Midbrain (tissue), 1 donor: ENCODE results near the gene TAPBP.
A peak's percentile ranks its signal among the peaks of the same experiment; 100 is the strongest.

ENCODE experiments used
- DNase-seq: peaks from one replicate; lab custom pipeline; 2025; lab: John Stamatoyannopoulos, UW

The TAPBP gene

DNA sequence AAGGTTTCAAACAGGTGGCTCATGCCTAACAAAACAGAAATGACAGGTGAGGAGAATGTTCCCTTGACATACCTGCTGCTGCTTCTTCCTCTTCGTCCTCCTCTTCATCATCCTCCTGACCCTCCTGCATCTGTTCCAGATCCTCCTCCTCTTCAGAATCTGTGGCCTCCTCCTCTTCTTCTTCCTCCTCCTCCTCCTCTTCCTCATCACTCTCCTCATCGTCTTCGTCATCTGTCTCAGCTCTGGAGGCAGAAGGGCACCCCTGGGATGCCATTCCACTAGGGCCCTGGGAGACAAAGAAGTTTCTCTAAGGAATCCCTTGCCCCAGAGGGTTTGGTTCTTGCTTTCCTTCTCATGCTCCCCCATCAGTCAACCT lies 6.0 kb upstream of the TAPBP start:
- DNase-seq = no peak

GRCh38 chr6:33318426-33319073 lies 4.7 kb upstream of the TAPBP start:
- DNase-seq = no peak

- DNase-seq = peak; percentile 99
Measured at GRCh38 chr6:33317669-33318425, 4.0 kb upstream of the TAPBP start, which contains the start of gene ZBTB22. TSS of gene ZBTB22 (minus strand) at chr6:33317744. CDS start at chr6:33316916, 828 bp downstream.

GRCh38 chr6:33317419-33317668 lies 3.5 kb upstream of the TAPBP start:
- DNase-seq = peak; percentile 72

DNA sequence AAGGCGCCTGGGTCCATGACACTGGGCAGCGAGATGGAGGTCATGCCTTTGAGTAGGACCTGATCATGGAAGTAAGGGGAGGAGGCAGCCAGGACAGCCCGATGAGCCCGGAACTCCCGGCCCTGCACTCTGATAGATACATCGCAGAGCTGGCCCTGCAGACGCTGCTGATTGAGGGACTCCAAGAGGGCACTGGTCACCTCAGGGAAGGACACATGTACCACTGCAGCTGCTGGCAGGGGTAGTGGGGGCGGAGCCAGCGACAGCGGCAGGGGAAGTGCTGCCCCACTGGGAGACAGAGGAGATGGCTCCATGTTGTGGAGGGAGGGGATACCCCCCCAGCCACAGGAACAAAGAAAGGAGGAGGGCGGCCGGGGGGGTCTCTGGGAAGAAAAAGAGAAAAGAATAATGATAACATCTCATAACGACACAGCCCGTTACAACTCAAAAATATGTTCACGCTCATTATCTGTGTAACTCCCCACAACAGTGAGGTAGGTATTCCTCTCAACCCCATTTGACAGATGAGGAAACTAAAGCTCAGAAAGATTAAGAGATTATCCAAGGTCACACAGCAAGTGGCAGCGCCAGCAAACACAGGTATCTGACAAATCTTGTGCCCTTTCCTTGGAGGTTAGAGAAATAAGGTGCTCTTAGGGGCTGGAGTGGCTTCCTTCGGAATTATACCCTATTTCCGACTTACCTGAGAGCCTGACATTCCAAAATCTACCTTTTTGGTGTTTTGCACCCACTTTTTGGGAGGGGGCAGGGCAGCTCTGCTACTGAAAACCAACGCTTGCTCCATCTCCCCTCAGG lies 2.9 kb upstream of the TAPBP start:
- no peak for DNase-seq

DNA sequence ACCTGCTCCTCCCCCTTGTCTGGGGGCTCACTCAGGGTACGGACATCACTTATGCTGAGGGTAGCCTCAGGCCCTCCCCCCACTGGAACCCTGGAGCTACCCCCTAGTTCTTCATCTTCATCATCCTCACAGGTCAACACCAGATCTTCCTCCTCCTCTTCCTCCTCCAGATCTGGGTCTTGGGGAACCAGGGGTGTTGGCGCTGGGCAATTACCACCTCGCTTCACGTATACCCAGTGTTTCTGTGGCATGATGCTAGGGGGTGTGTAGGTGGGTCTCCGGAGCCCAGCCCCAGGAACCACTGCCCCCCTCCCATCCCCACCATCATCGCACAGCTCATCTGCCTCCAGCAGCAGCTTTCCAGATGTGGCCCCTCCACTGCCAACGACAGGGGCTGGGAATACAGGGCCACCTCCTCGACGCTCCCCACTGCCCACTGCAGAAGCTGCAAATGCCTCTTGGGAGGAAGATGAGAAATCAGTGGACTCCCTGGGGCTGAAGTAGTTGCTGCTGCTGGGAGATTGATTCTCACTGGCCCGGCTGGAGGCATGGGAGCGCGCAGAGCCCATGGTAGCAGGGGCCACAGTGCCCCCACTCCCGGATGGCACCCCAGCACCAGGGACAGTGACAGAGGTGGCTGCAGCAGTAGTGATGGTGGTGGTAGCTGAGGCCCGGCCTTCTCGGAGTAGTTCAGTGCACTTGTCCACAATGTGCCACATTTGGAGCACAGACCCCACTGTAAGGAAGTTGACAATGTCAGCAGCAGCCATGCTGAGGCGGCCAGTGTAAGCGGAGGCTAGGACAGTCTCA lies 2.1 kb upstream of the TAPBP start:
- DNase-seq = no peak

- DNase-seq = no peak
Measured at GRCh38 chr6:33314943-33315792, 1.3 kb upstream of the TAPBP start.

DNA sequence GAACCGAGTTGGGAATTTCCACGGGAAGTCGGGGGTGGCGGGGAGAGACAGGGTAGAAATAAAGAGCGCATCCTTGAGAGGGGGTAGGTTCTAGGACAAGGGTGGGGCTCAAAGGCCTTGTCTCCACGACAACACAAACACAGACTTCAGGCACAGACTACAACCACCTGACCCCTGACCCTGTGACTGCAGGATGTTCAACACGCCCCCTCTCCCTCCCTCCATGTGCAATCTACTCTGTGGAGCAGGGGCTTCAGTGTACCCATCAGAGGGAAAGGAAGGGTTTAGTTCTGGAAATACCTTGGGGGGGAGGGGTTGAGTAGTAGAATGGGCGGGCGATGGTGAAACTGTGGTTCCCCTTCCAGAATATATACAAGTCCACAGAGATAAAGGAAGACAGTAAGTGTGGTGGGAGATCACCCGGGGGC lies 651 bp upstream of the TAPBP start:
- no peak for DNase-seq

GRCh38 chr6:33313105-33313708 lies 671 bp downstream of the TAPBP start:
- DNase-seq = no peak

GRCh38 chr6:33312361-33313104 lies 1.3 kb downstream of the TAPBP start:
- peak; percentile 58 for DNase-seq

- no peak for DNase-seq
Measured at GRCh38 chr6:33306356-33306755, 7.5 kb downstream of the TAPBP start.

GRCh38 chr6:33305052-33305451 lies 8.8 kb downstream of the TAPBP start:
- DNase-seq = no peak

- no peak for DNase-seq
Measured at GRCh38 chr6:33304216-33304615, 9.7 kb downstream of the TAPBP start.

GRCh38 chr6:33301877-33302276 lies 12.0 kb downstream of the TAPBP start:
- DNase-seq = no peak

- DNase-seq = peak; percentile 89
Measured at GRCh38 chr6:33299237-33299944, 14.5 kb downstream of the TAPBP start.

DNA sequence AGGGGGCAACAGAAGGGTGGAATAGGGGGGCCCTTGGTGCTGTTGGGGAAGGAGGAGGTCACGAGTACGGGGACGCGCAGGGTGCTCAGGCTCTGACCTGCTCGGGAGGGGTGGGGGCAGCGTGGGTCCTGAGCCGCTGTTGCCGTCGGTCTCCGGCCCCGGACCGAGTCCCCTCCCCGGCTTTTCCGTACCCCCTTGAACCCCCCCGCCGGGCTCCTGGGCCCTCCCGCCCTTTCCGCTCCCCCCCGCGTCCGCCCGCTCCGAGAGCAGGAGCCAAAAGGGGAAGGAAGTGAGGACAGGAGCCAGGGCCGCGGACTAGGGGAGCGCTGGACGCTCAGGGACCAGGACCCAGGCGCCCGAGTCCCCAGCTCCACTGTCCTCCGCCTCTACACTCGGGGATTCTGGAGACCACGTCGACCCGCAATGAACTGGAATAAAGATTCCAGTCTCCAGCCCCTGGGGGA lies 15.1 kb downstream of the TAPBP start, which contains the start of gene RGL2:
TSS of gene RGL2 (minus strand) at position 170 of the 464 bp plus-strand sequence. CDS start 332 bp downstream, outside the sequence.
- peak; percentile 83 for DNase-seq

DNA sequence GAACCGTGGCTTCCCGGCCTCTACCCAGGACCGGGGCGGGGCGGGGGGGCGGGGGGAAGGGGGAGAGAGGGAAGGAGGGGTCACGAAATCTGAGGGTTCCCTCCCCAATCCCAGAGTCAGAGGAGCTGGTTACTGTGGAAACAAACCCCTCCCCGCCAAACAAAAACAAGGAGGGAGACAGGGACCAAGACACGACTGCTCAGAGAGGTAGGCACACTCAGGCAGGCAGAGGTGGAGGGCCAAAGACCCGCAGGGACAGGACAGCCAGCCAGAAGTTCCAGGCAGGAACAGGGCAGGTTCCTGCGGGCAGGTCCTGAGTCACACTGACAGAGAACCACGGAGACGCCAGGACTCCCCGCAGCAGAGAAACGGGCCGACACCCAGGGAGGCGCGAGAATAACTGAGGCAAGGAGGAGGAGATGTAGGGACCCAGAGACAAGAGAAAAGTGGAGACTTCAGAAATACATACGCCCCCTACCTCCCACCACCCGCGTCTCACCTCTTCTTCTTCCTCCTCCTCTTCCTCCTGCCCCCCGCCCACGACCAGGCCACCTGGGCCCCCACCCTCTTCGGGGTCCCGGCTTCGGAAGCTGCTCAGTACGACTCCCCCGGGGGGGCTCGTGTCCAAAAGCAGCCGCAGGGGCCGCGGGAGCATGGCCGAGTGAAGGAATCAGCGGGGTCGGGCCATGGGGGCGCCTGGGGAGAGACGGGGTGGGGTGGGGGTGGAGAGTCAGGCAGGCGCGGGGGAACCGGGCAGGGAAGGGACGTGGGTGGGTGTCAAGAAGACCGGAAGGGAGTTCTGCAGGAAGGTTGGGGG lies 15.7 kb downstream of the TAPBP start:
- DNase-seq = no peak

DNA sequence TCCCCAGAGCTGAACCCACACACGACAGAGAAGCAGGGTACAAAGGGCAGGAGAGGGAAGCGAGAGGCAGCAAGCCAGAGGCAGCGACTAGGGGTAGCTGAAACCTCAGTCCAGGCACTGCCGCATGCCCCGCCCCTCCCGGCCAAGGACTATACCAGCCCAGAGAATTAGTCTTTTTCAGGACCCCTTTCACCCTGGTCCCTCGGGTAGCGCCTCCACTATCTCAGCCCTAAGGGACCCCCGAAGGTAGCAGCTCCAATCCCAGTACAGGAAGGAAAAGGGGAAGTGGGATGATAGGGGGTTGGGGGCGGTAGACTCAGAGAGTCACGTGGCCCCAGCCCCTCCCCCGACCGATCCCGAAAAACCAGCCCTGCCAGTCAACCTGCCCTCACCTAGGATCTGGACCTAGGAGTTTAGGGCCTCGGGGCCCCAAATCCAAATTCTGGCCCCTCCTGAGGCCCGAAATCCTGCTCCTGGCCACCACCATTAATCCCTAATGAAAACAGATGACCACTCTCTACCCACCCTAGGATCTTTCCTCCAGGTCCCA lies 16.4 kb downstream of the TAPBP start:
- no peak for DNase-seq
